H9 (cell line): ENCODE data around the gene PEX1. TPM values are rescaled to one million over a fixed set of nuclear protein-coding genes. Genes with fewer than 3 reads are reported as not detected.

Source experiments
- DNase-seq: peaks from one replicate; pipeline ENCODE4 v3.0.0-alpha.2; 2017
- H2AFZ ChIP-seq: one replicate; pipeline ENCODE4 v1.6.1; 2013; ENCODE audit warnings: mild to moderate bottlenecking, low read length, control low read depth, moderate library complexity
- H2AK5ac ChIP-seq: 2 replicates; pipeline ENCODE4 v1.6.1; 2013; ENCODE audit warnings: low read length, control low read depth, mixed read lengths; ENCODE audit not compliant: insufficient read length
- H2BK120ac ChIP-seq: one replicate; pipeline ENCODE4 v1.6.1; 2013; ENCODE audit warnings: low read depth, mild to moderate bottlenecking, low read length, control low read depth, inconsistent platforms; ENCODE audit not compliant: poor library complexity, severe bottlenecking
- H2BK12ac ChIP-seq: 2 replicates; pipeline ENCODE4 v1.6.1; 2013; ENCODE audit warnings: low read length, control low read depth, mixed read lengths, low read depth; ENCODE audit not compliant: insufficient read length
- H2BK15ac ChIP-seq: 2 replicates; pipeline ENCODE4 v1.6.1; 2013; ENCODE audit warnings: low read depth, low read length, control low read depth
- H2BK20ac ChIP-seq: one replicate; pipeline ENCODE4 v1.6.1; 2013; ENCODE audit warnings: low read depth, mild to moderate bottlenecking, low read length, control low read depth, inconsistent platforms; ENCODE audit not compliant: poor library complexity, severe bottlenecking
- H2BK5ac ChIP-seq: 2 replicates; pipeline ENCODE4 v1.6.1; 2013; ENCODE audit warnings: low read length, control low read depth, mixed read lengths; ENCODE audit not compliant: insufficient read length
- H3K14ac ChIP-seq: 2 replicates; pipeline ENCODE4 v1.6.1; 2013; ENCODE audit warnings: low read length, control low read depth; ENCODE audit not compliant: insufficient read depth
- H3K18ac ChIP-seq: 2 replicates; pipeline ENCODE4 v1.6.1; 2013; ENCODE audit warnings: low read depth, mild to moderate bottlenecking, mixed read lengths, low read length, control low read depth; ENCODE audit not compliant: insufficient read length
- H3K23ac ChIP-seq: 2 replicates; pipeline ENCODE4 v1.6.1; 2013; ENCODE audit warnings: low read length, control low read depth, mixed read lengths, low read depth; ENCODE audit not compliant: insufficient read length
- H3K23me2 ChIP-seq: 2 replicates; pipeline ENCODE4 v1.6.1; 2013; ENCODE audit warnings: low read depth, mild to moderate bottlenecking, mixed read lengths, low read length, control low read depth; ENCODE audit not compliant: insufficient read length, poor library complexity, severe bottlenecking
- H3K27ac ChIP-seq: 2 replicates; pipeline ENCODE4 v1.5.1; 2013; ENCODE audit warnings: low read length, control low read depth, mixed read lengths, low read depth; ENCODE audit not compliant: insufficient read length
- H3K27me3 ChIP-seq: 2 replicates; pipeline ENCODE4 v1.6.1; 2013; ENCODE audit warnings: low read length, control low read depth, inconsistent platforms; ENCODE audit not compliant: insufficient read depth
- H3K4ac ChIP-seq: 2 replicates; pipeline ENCODE4 v1.6.1; 2013; ENCODE audit warnings: low read depth, mild to moderate bottlenecking, control low read depth, inconsistent platforms, low read length, moderate library complexity
- H3K4me1 ChIP-seq: 2 replicates; pipeline ENCODE4 v1.6.1; 2013; ENCODE audit warnings: low read length, control low read depth, inconsistent platforms; ENCODE audit not compliant: insufficient read depth
- H3K4me2 ChIP-seq: 2 replicates; pipeline ENCODE4 v1.6.1; 2013; ENCODE audit warnings: low read length, control low read depth, mixed read lengths; ENCODE audit not compliant: insufficient read length, insufficient read depth
- H3K56ac ChIP-seq: 2 replicates; pipeline ENCODE4 v1.6.1; 2013; ENCODE audit warnings: low read depth, mild to moderate bottlenecking, mixed read lengths, low read length, control low read depth; ENCODE audit not compliant: insufficient read length
- H3K79me1 ChIP-seq: 2 replicates; pipeline ENCODE4 v1.6.1; 2013; ENCODE audit warnings: low read depth, mild to moderate bottlenecking, moderate library complexity, low read length, control low read depth, inconsistent platforms; ENCODE audit not compliant: insufficient read depth, poor library complexity, severe bottlenecking
- H3K79me2 ChIP-seq: 2 replicates; pipeline ENCODE4 v1.6.1; 2013; ENCODE audit warnings: low read length, control low read depth, inconsistent platforms; ENCODE audit not compliant: insufficient read depth
- H3K9ac ChIP-seq: 2 replicates; pipeline ENCODE4 v1.6.1; 2013; ENCODE audit warnings: low read length, control low read depth, mixed read lengths; ENCODE audit not compliant: insufficient read length; ENCODE audit errors: extremely low read depth
- H3K9me3 ChIP-seq: one replicate; pipeline ENCODE4 v1.6.1; 2013; ENCODE audit warnings: low read depth, low read length, inconsistent platforms; ENCODE audit not compliant: control insufficient read depth
- H3T11ph ChIP-seq: one replicate; pipeline ENCODE4 v1.6.1; 2013; ENCODE audit warnings: mild to moderate bottlenecking, low read length, control low read depth, inconsistent platforms
- H4K20me1 ChIP-seq: one replicate; pipeline ENCODE4 v1.6.1; 2013; ENCODE audit not compliant: control insufficient read depth, insufficient read length, insufficient read depth
- H4K5ac ChIP-seq: 2 replicates; pipeline ENCODE4 v1.6.1; 2013; ENCODE audit warnings: low read depth, mild to moderate bottlenecking, mixed read lengths, low read length, control low read depth; ENCODE audit not compliant: insufficient read length
- H4K8ac ChIP-seq: replicated peaks from 2 replicates; pipeline ENCODE4 v1.6.1; 2013; ENCODE audit warnings: low read length, control low read depth, mixed read lengths, low read depth; ENCODE audit not compliant: insufficient read length
- H4K91ac ChIP-seq: 2 replicates; pipeline ENCODE4 v1.6.1; 2013; ENCODE audit warnings: low read depth, mild to moderate bottlenecking, moderate library complexity, mixed read lengths, low read length, control low read depth; ENCODE audit not compliant: insufficient read length
- H3K27ac Mint-ChIP-seq, 3 experiments: 2 replicates in 2 of 3; 3 replicates in 1 of 3; pipeline ENCODE4 v1.8.0; 2020 to 2021; ENCODE audit warnings: mixed read lengths in 3 of 3, mild to moderate bottlenecking in 1 of 3, moderate library complexity in 1 of 3
- H3K27me3 Mint-ChIP-seq: 2 replicates; pipeline ENCODE4 v1.8.0; 2021; ENCODE audit warnings: low read depth, mild to moderate bottlenecking, moderate library complexity, mixed read lengths
- H3K36me3 Mint-ChIP-seq, 3 experiments: 2 replicates in 2 of 3; 3 replicates in 1 of 3; pipeline ENCODE4 v1.8.0; 2020 to 2021; ENCODE audit warnings: low read depth in 3 of 3, mixed read lengths in 3 of 3; ENCODE audit not compliant: insufficient read depth in 1 of 3
- H3K4me1 Mint-ChIP-seq, 2 experiments: 2 replicates each; pipeline ENCODE4 v1.8.0; 2020; ENCODE audit warnings: mixed read lengths in 2 of 2
- H3K4me3 Mint-ChIP-seq, 2 experiments: 2 replicates in 1 of 2; 3 replicates in 1 of 2; pipeline ENCODE4 v1.8.0; 2020 to 2021; ENCODE audit warnings: mild to moderate bottlenecking in 2 of 2, mixed read lengths in 2 of 2, moderate library complexity in 1 of 2
- H3K9me3 Mint-ChIP-seq, 2 experiments: 2 replicates in 1 of 2; 3 replicates in 1 of 2; pipeline ENCODE4 v1.8.0; 2020; ENCODE audit warnings: mild to moderate bottlenecking in 2 of 2, mixed read lengths in 2 of 2, moderate library complexity in 1 of 2
- CTCF ChIP-seq: fragments of 200-600 bp; sonication (generic); conservative IDR thresholded peaks from 3 replicates; pipeline ENCODE4 v1.8.0; 2021; ENCODE audit warnings: antibody characterized with exemption, mild to moderate bottlenecking
- WGBS: extraction: QIAGEN DNeasy Blood & Tissue Kit; methylation state at CpG from one replicate; pipeline ENCODE4 v1.1.7; 2013; ENCODE audit warnings: missing lambda C conversion rate, low lambda C conversion rate, mixed read lengths; ENCODE audit not compliant: insufficient read length; ENCODE audit errors: extremely low coverage; 5-methylcytosine and 5-hydroxymethylcytosine counted together
- total RNA-seq: library from RNA; stranded (reverse); gene quantifications from 2 replicates; pipeline ENCODE4 v1.2.1, GENCODE V29; 2021

PEX1 gene
- total RNA-seq, 1 experiment from 2014 or later, result 21.8 TPM

DNA sequence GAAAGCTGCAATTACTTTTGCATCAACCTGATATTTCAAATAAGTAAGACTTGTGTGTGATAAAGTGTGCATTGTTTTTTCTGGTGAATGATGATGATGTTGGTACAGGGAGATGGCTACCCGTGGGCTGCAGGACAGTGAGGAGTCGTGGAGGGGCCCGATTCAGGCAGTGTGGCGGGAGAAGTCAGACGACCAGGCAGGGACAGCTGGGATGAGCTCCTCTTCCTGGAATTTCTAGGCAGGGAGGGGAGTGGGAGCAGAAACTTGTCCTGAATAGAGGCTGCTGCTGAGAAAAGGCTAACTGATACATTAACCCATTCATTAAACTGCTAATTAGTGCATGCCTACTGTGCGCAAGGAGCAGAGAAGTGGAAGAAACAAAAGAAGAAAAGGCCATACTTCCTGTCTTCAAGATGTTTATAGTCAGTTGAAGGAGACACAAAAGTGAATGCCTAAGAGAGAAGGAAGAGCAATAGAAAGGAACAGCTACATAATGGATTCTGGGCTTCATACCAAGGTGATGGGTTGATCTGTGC, 90.3 kb downstream of the PEX1 start:
- no peak overlapping the region for H4K8ac ChIP-seq
- H3K9ac ChIP-seq, result no peak overlapping the region
- no peak overlapping the region for H2AK5ac ChIP-seq
- H3K79me1 ChIP-seq, result no peaks in the 10 kb centered on the region
- no peak overlapping the region for H4K5ac ChIP-seq
- no peaks in the 10 kb centered on the region for H3K27me3 ChIP-seq
- no peak overlapping the region for H3K56ac ChIP-seq
- peak; percentile 56 for DNase-seq
- H3K23me2 ChIP-seq, result no peaks in the 10 kb centered on the region
- no peak overlapping the region for H3T11ph ChIP-seq
- no peak overlapping the region for H3K4me2 ChIP-seq
- H2BK15ac ChIP-seq, result no peak overlapping the region
- H3K27me3 Mint-ChIP-seq, result no peaks in the 10 kb centered on the region
- H3K79me2 ChIP-seq, result no peaks in the 10 kb centered on the region
- H2BK12ac ChIP-seq, result no peak overlapping the region
- no peak overlapping the region for H2BK5ac ChIP-seq
- no peak overlapping the region for H3K18ac ChIP-seq
- no peak overlapping the region for H2BK20ac ChIP-seq
- H3K27ac Mint-ChIP-seq, result peak overlapping the region in 1 of 3 experiments; percentile 4; a peak in 1 of 7 replicates
- H2BK120ac ChIP-seq, result no peak overlapping the region
- peak overlapping the region; percentile 49 for H3K27ac ChIP-seq
- peaks cover 3 to 16% of the 10 kb centered on the region in 2 experiments; a peak in 4 of 5 replicates for H3K9me3 Mint-ChIP-seq
- H3K14ac ChIP-seq, result no peak overlapping the region
- no CpG with 5 or more reads among the region's 6 CpGs for WGBS
- peaks cover 6% of the 10 kb centered on the region; the same call in 1 of the 2 replicates for H3K4me1 ChIP-seq
- peaks cover 34 to 37% of the 10 kb centered on the region in 2 experiments for H3K4me1 Mint-ChIP-seq
- no peak overlapping the region for H3K23ac ChIP-seq
- no peak for TF ChIP-seq CTCF
- H2AFZ ChIP-seq, result no peak overlapping the region
- H3K4ac ChIP-seq, result no peak overlapping the region
- peak overlapping the region in 1 of 2 experiments; percentile 8; a peak in 1 of 5 replicates for H3K4me3 Mint-ChIP-seq
- H4K91ac ChIP-seq, result no peak overlapping the region
- no peaks in the 10 kb centered on the region for H4K20me1 ChIP-seq
- H3K36me3 Mint-ChIP-seq, result peaks cover 0 to 13% (median 5%) of the 10 kb centered on the region in 3 experiments; a peak in 4 of 7 replicates
- no peaks in the 10 kb centered on the region for H3K9me3 ChIP-seq

Other genes starting within 250 kb of the PEX1 start
- gene GATAD1, start 81.0 kb downstream of the PEX1 start, total RNA-seq, result 33.2 and 36.5 TPM in 2 replicates
- 0.09 TPM in 1 of 2 replicates, not detected in the other for gene ERVW-1, start 50.6 kb downstream of the PEX1 start, total RNA-seq
- 12.5 and 12.6 TPM in 2 replicates for gene RBM48, start 275 bp upstream of the PEX1 start, total RNA-seq
- 39.2 and 41.2 TPM in 2 replicates for gene FAM133B, start 61.9 kb upstream of the PEX1 start, total RNA-seq